GM21515 (cell line): Measurements from ENCODE around the gene CARTPT.

Experiments used
- ATAC-seq: cut with Tn5 transposase; IDR thresholded peaks from one replicate; pipeline ENCODE4 v1.9.1; 2021; ENCODE audit not compliant: unreplicated experiment

Gene CARTPT

DNA sequence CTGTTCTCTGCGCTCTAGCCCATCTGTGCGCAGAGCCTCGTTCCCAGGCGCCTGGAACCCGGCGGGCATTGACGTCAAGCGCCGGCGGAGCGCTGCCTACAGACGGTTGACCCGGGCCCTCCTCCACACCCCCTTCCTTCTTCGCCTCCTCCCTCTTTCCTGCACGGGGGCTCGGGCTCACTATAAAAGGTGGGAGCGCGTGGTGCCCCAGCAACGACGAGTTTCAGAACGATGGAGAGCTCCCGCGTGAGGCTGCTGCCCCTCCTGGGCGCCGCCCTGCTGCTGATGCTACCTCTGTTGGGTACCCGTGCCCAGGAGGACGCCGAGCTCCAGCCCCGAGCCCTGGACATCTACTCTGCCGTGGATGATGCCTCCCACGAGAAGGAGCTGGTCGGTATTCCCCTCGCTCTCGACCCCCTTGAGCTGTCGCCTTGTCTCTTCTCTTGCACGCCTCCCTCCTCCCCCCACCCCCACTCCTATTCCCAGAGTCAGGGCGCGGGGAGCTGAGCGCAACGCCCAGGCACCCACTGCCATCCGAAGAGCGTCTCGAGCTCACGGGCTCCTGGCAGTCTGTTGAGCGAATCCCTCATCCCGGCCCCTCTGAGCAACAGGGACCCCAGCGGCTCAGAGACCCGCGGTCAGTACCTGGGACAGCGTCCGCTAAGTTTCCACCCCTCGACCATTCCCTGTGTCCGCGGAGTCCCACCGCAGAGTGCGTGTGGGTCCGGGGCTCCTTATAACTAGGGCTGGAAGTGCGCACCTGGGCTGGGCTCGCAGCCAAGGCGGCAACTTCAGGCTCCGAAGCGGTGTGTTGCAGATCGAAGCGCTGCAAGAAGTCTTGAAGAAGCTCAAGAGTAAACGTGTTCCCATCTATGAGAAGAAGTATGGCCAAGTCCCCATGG lies at the start of gene CARTPT:
Gene CARTPT (plus strand): TSS at position 213 of the 902 bp plus-strand sequence. CDS start 19 bp downstream, at position 232.
- no peak for ATAC-seq

DNA sequence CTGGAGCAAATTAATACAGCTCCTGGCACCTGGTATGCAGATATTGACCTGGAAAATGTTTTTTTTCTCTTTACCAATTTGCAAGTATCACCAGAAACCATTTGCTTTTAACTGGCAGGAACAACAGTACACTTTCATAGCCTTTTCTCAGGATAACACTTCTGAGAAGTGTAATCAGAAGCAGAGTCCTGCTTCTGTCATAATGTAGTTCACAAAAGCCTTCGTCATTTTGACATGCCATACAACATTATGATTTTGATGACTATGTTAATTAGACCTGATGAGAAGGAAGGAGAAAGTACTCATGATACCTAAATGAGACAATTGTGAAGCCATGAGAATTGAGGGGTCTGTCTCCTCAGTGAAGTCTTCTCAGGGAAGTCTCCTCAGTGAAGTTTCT lies 41.1 kb upstream of the CARTPT start:
- ATAC-seq = no peak

DNA sequence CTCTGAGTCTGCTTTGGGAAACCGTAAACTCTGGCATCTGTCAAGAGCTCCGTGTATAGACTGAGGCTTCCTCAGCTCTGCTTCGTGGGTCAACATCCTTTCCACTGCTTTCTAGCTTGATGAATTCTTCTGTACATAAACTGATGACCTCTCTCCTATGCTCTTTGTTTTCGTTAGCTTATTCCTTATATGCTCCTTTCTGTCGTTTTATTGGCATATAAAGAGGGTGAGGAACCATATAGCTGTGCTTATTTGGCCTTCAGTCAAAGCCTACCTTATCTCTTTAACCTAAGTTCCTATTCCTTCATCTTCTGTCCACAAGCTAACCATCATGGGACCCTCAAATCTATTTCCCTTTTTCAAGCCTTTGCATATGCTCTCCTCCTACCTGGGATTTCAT lies 39.4 kb upstream of the CARTPT start:
- ATAC-seq = no peak

DNA sequence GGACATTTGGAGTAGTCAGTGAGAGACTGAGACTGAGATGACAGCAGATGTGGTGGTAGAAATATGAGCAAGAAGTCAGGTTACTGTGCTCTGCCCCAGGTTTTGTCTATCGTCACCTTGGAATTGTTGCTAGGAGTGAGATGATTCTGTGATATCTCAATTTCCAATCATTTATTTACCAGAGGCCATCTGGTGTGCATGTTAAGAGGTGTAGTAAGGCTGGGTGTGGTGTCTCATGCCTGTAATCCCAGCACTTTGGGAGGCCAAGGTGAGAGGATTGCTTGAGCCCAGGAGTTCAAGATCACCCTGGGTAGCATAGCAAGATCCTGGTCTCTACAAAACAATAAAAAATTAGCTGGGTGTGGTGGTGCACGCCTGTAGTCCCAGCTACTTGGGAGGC lies 38.6 kb upstream of the CARTPT start:
- ATAC-seq = no peak

DNA sequence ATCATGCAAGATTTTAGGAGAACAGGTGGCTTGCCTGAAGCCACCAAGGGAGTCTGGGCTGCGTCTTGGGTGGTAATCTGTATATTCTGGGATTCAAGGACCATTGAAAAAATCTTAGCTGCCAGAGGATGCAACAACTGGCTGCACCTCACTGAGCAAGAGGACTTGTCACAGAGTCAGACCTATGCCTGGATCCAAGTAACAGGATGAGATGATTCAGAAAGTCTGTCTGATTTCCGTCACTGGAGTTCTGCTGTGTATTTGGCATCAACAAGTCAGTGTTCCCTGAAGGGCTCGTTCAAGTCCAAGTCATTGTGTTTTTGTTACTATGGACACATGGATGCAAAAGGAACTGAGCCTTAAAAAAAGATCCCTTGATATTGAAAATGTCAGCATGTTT lies 37.8 kb upstream of the CARTPT start:
- ATAC-seq = no peak

DNA sequence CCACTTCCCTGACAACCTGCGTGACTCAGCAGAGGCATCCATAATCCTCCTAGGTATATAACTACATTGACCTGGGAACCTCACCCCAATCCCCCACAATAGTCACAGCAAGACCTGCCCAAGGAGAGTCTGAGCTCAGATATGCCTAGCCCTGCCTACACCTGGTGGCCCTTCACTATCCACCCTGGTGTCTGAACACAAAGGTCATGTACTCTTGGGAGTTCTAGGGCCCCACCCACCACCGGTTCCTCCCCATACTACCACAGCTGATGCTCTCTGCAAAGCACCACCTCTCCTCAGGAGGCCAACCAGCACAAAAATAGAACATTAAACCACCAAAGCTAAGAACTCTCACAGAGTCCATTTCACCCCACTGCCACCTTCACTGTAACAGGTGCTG lies 34.8 kb upstream of the CARTPT start:
- ATAC-seq = no peak

DNA sequence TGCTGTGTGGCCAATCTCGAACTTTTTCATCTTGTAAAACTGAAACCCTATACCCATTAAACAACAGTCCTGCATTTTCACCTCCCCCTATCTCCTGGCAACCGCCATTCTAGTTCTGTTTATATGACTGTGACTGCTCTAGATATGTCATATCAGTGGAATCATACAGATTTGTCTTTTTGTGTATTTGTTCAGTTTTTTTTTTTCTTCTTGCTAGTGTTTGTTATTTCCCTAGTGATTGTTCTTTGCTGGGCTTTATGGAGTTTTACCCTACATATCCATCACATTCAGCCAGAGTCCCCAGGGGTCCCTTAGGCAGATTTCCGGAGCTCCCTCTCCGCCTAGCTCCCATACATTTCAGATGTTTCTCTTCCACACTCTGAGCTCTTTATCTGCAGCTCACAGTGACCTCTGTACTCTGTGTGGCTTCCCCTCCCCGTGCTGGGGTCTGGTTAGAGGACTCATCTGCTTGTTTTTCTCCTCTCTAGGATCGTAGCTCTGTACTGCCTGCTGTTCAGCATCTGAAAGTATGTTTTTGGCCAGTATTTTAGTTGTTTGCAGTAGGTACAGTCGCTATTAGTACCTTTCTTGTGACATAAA lies 25.1 kb upstream of the CARTPT start:
- no peak for ATAC-seq

DNA sequence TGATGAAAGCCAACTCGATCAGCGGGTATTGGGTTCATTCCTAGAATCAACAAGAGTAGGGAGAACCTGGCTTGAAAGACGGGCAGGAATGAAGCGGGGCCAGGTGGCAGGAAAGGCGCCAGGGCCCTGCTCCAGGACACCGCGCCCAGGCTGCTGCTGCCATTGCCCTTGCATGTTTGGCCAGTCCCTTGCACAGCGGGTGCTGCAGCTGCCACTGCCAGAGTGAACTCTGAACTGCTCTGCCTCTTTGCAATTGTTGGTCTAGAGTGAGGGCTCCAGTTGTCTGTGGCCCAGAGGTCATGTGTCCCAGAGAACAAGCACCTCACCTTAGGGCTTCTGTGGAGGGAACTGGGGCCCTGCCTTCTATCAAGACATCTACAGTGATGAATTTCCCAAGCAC lies 24.0 kb upstream of the CARTPT start:
- ATAC-seq = no peak

DNA sequence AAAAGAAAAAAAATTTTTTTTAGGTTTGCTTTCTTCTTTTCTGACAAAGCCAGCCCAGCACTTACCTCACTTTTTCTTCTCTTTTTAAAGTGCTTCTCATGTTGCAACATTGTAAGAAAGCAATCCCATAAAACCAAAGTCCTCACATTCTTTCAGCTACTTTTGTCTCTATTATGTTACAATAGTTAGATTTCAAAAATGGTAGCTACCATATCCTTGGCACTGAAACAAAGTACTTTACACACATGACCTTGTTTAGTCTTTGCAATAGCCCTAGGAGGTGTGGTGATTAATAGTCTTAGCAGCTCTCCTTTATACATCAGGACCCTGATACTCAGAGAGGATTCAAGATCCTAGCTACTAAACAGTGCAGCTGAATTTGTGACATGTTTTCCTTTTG lies 23.5 kb upstream of the CARTPT start:
- ATAC-seq = no peak

DNA sequence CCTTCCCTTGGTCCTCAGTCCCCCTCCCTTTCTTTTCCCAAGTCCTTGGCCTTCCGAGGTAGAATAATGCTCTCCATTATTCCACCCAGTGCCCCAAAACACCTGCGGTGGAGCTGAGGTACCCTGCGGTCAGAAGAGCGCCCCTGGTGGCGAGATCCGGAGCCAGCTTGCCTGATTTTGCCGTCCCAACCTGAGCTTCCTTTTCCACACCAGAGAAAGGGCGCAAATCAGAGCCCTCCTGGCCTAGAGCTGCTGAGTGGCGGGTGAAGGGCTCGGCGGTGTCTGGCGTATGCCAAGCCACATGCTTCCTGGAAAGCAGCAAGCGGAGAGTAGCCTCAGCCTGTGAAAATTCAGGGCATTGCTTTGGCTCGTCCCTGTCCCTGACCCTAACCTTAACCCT lies 21.1 kb upstream of the CARTPT start:
- ATAC-seq = no peak

DNA sequence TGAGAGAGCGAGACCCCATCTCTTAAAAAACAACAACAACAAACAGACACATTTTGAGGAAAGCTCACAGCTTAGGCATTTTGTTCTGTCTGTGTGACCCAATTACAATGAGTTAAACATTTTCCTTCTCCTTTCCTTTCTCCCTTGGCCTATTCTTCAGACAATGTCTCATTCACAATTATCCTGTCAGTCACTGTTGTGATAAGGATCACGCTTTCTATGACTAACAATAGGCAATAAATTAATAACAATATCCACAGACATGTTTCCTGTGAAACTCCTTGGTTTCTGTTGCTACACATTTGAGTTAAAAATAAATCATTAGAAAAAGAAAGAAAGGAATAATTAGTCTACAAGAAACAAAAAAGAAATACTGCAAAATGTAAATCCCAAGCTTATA lies 19.8 kb upstream of the CARTPT start:
- no peak for ATAC-seq

DNA sequence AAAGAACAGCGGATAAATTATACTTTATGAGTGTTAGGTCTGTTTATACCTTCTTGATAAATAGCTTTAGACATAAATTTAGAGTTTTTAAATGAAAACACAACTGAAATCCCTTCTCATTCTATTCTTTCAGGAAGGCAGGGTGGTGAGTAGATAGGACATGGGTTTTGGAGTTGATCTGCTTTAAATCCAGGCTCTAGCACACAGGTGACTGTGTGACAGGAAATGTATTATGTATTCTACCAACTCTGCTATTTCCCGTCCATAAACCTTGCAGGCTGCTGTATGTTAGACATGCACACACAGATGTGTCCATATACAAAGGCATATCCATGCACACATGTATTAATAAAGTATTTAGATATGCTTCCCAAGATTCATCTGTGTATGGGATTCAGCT lies 19.3 kb upstream of the CARTPT start:
- no peak for ATAC-seq

DNA sequence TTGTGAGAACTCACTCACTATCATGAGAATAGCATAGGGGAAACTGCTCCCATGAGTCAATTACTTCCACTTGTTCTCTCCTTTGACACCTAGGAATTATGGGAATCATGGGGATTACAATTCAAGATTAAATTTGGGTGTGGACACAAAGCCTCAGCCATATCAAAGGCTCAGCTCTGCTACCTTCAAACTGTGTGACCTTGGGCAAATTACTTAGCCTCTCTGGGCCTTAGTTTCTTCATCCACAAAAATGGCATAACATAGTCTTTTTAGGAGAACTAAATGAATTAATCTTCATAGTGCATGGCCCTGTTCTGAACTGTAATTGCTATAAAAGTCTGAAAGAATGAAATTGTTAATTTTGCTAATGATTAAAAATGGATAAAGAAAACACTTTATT lies 18.3 kb upstream of the CARTPT start:
- ATAC-seq = no peak

DNA sequence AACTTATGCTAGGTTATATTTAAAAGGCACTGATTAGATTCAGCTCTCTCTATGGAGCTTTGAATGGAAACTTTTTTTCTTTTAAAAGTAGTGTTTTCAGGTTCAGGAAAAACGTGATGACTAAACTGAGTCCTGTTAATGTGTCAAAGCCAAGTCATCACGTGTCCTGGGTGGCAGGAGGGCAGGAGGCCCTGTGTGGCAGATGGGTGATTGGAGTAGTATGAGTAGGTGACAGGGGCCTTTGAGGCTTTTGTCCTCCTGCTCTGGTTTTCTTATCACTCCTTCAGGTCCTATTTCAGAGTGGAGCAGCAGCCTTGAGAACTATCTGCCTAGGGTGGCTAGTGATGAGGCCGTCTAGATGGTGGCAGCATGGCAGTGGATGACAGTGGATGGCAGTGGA lies 17.7 kb upstream of the CARTPT start:
- no peak for ATAC-seq

DNA sequence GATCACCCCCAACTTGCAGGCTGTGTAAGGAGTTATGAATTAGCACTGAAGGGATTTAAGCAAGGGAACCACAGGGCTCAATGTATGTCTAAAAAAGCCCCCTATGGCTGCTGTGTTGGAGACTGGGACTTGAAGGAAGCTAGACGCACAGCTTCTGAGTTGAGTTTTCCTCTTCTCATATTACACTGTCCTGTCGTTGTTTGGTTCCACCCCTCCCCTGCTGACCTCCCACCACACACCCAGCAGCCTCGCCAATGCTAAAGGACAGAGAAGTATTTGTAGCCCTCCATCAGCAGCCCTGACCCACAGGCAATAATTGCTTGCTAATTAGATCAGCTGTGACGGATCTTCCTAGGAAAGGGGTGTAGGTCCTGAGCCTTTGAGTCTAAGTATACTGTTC lies 15.1 kb upstream of the CARTPT start:
- no peak for ATAC-seq

DNA sequence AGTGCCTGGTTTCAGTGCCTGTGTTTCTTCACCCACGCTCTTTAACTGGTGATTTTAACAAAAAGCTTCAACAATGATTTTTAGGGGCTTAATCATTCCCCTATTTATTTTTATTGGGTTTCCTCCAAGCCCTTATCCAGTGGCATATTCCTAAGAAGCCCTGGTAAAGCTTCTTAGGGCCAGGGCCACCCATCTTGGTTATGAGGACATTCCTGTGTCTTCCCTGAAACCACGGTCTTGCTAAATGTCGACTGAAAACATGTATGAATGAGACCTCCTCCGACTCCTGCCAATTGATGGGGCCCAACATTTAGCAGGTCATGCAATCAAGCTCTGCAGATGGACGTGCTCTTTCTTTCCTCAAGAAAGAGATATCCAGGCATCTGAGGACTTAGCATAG lies 13.7 kb upstream of the CARTPT start:
- no peak for ATAC-seq

DNA sequence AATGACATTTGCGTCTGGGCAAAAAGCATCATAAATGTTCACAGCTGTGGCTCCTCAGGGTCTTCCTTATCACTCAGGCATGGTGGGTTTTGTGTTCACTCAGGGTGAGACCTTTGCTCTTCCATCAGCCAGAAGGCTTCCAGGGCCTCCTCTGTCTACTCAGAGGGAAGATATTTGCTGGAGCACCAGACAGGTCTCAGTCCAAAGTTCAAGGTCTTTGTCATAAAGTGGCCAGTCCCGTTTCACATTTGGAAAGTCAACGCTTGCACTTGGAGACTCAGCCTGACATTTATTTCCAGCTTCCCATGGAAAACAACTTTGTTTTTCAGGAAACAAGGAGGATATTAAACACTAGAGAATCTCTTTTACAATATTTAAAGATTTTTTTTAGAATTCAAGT lies 12.2 kb upstream of the CARTPT start:
- ATAC-seq = no peak

DNA sequence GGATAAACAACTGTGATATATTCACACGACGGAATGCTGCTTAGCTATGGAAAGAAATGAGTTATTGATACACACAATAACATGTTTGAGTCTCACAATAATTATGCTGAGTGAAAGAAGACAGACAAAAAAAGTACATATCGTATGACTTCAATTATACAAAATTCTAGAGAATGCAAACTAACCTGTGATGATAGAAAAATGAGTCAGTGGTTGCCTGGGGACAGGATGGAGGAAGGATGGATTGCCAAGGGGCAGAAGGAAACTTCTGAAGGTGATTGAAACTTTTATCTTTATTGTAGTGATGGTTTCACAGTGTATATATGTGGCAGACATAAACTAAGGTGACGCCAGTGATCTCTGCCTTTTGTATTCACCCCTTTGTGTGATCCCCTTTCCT lies 7.5 kb upstream of the CARTPT start:
- no peak for ATAC-seq

DNA sequence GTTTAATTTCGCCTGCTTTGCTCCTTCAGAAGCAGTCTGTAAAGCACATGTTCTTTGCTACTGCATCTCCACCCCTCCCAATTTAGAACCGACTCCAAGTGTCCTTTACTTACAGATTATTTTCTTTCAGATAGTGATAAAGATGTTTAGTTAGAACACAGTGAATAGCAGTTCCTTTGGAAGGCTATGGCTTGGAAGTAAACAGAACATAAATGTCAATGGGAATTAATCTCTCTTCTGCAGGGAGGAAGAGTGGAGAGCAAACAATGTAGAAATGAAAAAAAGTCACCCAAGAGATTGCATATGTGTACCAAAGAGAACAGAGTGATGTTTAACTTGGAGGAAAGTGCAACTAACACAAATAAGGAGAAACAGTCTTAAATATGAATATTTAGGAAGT lies 4.2 kb upstream of the CARTPT start:
- no peak for ATAC-seq

DNA sequence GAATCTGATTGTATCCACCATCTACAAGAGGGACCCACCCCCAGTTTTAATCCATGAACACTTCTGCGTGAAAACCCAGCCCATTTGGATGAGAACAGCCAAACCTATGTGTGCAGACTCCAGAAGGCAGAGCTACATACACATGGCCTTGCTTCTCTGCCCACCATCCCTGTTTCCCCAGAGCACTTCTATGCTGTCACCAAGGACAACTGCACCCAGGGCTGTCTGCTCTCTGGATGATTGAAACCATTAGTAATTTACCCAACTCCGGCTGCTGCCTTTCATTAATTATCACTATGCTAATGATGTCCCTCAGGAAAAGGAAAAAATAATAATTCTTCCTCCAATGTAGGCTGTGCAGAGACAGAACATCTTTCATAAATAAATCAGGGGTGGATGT lies 8.9 kb downstream of the CARTPT start:
- ATAC-seq = no peak

DNA sequence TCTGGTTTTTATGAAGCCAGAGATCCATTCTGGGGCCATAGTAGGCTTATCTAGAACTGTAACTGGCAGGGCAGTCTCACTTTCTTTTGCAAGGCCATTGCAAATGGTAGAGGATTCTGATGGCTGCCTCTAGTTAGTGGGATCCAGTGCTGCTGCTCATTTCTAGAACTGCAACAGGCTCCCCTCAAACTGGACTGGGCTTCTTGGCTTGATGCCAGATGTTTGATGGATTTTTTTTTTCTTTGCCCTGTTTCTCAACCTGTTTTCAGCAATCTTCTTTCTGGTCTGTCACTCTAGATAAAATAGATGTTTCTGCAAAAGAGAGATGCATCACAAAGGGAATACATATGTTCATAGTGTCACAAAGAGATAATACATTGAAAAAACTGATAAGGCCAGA lies 11.9 kb downstream of the CARTPT start:
- no peak for ATAC-seq

DNA sequence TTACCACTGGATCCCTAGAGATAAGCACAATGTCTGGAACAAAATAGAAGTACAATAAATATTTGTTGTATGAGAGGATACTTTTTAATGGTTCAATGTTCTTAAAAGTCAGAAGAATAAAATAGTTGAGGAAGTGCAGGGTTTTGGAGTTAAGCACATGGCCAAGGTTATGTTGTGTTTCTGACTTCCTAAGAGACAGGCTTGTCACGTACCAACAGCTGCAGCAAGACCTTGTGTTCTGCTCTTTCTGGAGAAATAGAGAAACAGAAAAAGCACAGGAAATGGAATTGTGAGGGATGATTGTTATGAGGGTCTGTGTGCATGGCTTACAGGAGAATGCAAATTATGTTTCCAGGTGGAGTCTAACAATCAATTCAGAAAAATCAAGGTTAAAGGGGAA lies 12.9 kb downstream of the CARTPT start:
- ATAC-seq = no peak

DNA sequence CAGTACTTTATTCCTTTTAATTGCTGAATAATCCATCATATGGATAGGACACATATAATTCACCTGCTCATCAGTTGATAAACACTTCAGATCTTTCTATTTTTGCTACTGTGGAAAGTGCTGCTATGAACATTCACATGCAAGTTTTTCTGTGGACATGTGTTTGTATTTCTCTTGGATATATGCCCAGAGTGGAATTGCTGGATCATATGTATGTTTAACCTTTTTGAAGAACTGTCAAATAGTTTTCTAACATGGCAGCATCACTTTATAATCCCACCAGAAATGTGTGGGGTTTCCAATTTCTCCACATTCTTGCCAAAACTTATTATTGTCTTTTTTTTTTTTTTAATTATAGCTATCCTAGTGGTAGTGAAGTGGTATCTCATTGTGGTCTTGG lies 15.1 kb downstream of the CARTPT start:
- ATAC-seq = no peak
